HG03095 (cell line): ENCODE data around the gene PCDHA5.
"Not testable (repeated sequence)": the region's sequence is repeated elsewhere in the genome, so short reads cannot be mapped to it uniquely, and the experiment has no call there.

Source experiments
- ATAC-seq: cut with Tn5 transposase; IDR thresholded peaks from one replicate; pipeline ENCODE4 v1.9.1; 2021; ENCODE audit warnings: moderate library complexity; ENCODE audit not compliant: unreplicated experiment

Gene PCDHA5

DNA sequence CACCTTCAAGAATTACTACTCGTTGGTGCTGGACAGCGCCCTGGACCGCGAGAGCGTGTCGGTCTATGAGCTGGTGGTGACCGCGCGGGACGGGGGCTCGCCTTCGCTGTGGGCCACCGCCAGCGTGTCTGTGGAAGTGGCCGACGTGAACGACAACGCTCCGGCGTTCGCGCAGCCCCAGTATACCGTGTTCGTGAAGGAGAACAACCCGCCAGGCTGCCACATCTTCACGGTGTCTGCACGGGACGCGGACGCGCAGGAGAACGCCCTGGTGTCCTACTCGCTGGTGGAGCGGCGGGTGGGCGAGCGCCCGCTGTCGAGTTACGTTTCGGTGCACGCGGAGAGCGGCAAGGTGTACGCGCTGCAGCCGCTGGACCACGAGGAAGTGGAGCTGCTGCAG is 1.6 kb downstream of the PCDHA5 start:
- ATAC-seq: not testable (repeated sequence)

DNA sequence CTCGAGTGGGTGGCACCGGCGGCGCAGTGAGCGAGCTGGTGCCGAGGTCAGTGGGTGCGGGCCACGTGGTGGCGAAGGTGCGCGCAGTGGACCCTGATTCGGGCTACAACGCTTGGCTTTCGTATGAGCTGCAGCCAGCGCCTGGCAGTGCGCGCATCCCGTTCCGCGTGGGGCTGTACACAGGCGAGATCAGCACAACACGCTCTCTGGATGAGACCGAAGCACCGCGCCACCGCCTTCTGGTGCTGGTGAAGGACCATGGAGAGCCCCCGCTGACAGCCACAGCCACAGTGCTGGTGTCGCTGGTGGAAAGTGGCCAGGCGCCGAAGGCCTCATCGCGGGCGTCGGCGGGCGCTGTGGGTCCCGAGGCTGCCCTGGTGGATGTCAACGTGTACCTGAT is 2.1 kb downstream of the PCDHA5 start:
- ATAC-seq: no peak

DNA sequence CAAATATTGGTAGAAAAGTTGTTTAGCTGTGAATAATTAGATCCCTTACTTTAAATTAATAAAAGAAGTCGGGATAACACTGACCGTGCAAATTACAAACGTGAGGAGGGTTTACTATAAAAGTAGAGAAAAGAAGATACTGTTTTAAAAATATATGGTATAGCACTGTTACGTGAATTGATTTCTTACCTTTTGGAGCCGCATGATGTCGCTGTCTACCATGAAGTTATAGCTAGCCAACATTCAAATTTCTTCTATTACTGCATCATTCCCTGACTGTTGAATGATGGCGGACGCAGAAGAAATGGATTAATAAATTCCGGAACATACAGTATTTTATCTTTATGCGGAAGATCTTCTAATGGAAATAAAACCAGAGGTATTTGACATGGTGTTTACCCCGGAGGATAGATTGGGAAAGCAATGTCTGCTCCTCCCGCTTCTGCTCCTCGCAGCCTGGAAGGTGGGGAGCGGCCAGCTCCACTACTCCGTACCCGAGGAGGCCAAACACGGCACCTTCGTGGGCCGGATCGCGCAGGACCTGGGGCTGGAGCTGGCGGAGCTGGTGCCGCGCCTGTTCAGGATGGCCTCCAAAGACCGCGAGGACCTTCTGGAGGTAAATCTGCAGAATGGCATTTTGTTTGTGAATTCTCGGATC is 6.4 kb downstream of the PCDHA5 start, which contains the start of gene PCDHA6:
Gene PCDHA6, plus strand, starts transcription at position 257 of the 658 bp plus-strand sequence. Its CDS starts 132 bp downstream, at position 389.
- no peak for ATAC-seq

DNA sequence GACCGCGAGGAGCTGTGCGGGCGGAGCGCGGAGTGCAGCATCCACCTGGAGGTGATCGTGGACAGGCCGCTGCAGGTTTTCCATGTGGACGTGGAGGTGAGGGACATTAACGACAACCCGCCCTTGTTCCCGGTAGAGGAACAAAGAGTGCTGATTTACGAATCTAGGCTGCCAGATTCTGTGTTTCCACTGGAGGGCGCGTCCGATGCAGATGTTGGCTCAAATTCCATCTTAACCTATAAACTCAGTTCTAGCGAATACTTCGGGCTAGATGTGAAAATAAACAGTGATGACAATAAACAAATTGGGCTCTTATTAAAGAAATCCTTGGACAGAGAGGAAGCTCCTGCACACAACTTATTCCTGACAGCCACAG is 6.9 kb downstream of the PCDHA5 start:
- no peak for ATAC-seq

DNA sequence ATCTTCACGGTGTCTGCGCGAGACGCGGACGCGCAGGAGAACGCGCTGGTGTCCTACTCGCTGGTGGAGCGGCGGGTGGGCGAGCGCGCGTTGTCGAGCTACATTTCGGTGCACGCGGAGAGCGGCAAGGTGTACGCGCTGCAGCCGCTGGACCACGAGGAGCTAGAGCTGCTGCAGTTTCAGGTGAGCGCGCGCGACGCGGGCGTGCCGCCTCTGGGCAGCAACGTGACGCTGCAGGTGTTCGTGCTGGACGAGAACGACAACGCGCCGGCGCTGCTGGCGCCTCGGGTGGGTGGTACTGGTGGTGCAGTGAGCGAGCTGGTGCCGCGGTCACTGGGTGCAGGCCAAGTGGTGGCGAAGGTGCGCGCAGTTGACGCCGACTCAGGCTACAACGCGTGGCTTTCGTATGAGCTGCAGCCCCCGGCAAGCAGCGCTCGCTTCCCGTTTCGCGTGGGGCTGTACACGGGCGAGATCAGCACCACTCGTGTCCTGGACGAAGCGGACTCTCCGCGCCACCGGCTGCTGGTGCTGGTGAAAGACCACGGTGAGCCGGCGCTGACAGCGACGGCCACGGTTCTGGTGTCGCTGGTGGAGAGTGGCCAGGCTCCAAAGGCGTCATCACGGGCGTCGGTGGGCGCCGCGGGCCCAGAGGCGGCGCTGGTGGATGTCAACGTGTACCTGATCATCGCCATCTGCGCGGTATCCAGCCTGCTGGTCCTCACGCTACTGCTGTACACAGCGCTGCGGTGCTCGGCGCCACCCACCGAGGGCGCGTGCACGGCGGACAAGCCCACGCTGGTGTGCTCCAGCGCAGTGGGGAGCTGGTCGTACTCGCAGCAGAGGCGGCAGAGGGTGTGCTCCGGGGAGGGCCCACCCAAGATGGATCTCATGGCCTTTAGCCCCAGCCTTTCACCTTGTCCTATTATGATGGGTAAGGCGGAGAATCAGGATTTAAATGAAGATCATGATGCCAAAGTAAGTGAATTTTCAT is 8.4 kb downstream of the PCDHA5 start:
- not testable (repeated sequence) for ATAC-seq

DNA sequence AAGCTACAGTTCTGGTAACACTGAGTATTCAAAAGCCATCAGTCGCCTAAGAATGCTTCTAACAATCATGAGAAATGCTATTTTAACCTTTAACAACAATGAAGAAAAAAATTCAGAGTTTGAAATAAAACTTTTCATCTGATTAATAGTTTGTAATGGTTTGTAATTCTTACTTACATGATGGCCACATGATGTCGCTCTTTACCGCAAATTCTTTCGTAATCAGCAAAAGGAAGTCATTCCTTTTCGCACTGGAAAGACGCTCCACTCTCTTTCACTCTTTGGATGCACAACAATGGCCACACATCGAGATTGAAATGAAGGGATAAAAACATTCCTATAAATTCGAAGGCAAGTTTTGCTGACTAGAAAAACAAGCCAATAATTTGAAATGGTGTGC is 12.6 kb downstream of the PCDHA5 start, which contains the start of gene PCDHA7:
Gene PCDHA7, plus strand, starts transcription at position 277 of the 400 bp plus-strand sequence. Its CDS starts 115 bp downstream, at position 392.
- ATAC-seq: no peak

DNA sequence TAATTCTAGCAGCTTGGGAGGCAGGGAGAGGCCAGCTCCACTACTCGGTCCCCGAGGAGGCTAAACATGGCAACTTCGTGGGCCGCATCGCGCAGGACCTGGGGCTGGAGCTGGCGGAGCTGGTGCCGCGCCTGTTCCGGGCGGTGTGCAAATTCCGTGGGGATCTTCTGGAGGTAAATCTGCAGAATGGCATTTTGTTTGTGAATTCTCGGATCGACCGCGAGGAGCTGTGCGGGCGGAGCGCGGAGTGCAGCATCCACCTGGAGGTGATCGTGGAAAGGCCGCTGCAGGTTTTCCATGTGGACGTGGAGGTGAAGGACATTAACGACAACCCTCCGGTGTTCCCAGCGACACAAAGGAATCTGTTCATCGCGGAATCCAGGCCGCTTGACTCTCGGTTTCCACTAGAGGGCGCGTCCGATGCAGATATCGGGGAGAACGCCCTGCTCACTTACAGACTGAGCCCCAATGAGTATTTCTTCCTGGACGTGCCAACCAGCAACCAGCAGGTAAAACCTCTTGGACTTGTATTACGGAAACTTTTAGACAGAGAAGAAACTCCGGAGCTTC is 13.1 kb downstream of the PCDHA5 start:
- not testable (repeated sequence) for ATAC-seq

DNA sequence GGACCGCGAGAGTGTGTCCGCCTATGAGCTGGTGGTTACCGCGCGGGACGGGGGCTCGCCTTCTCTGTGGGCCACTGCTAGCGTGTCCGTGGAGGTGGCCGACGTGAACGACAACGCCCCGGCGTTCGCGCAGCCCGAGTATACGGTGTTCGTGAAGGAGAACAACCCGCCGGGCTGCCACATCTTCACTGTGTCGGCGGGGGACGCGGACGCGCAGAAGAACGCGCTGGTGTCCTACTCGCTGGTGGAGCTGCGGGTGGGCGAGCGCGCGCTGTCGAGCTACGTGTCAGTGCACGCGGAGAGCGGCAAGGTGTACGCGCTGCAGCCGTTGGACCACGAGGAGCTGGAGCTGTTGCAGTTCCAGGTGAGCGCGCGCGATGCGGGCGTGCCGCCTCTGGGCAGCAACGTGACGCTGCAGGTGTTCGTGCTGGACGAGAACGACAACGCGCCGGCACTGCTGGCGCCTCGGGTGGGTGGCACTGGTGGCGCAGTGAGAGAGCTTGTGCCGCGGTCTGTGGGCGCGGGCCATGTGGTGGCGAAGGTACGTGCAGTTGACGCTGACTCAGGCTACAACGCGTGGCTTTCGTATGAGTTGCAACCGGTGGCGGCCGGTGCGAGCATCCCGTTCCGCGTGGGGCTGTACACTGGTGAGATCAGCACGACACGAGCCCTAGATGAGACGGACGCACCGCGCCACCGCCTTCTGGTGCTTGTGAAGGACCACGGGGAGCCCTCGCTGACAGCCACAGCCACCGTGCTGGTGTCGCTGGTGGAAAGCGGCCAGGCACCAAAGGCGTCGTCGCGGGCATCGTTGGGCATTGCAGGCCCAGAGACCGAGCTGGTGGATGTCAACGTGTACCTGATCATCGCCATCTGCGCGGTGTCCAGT is 14.5 kb downstream of the PCDHA5 start:
- ATAC-seq: no peak

DNA sequence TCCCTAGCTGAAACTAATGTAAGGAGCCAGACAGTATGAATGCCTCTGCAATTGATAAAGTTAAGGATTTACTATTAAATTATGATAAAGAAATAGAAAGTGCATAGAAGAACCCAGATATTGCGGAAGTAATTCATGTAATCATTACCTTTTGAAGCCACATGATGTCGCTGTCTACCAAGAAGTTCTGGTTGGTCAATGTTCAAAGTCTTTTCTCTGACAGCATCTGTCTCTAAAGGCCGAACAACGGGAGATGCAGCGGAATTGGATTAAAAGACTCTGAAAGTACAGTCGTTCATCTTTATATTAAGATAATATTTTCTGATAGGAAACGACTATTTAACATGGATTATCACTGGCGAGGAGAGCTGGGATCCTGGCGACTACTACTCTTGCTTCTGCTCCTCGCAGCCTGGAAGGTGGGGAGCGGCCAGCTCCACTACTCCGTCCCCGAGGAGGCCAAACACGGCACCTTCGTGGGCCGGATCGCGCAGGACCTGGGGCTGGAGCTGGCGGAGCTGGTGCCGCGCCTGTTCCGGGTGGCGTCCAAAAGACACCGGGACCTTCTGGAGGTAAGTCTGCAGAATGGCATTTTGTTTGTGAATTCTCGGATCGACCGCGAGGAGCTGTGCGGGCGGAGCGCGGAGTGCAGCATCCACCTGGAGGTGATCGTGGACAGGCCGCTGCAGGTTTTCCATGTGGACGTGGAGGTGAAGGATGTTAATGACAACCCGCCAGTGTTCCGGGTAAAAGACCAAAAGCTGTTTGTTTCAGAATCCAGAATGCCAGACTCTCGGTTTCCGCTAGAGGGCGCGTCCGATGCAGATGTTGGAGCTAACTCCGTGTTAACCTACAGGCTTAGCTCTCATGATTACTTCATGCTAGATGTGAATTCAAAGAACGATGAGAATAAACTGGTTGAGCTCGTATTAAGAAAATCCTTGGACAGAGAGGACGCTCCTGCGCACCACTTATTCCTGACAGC is 19.9 kb downstream of the PCDHA5 start, which contains the start of gene PCDHA8:
Gene PCDHA8, plus strand, starts transcription at position 210 of the 985 bp plus-strand sequence. Its CDS starts 135 bp downstream, at position 345.
- no peak for ATAC-seq

DNA sequence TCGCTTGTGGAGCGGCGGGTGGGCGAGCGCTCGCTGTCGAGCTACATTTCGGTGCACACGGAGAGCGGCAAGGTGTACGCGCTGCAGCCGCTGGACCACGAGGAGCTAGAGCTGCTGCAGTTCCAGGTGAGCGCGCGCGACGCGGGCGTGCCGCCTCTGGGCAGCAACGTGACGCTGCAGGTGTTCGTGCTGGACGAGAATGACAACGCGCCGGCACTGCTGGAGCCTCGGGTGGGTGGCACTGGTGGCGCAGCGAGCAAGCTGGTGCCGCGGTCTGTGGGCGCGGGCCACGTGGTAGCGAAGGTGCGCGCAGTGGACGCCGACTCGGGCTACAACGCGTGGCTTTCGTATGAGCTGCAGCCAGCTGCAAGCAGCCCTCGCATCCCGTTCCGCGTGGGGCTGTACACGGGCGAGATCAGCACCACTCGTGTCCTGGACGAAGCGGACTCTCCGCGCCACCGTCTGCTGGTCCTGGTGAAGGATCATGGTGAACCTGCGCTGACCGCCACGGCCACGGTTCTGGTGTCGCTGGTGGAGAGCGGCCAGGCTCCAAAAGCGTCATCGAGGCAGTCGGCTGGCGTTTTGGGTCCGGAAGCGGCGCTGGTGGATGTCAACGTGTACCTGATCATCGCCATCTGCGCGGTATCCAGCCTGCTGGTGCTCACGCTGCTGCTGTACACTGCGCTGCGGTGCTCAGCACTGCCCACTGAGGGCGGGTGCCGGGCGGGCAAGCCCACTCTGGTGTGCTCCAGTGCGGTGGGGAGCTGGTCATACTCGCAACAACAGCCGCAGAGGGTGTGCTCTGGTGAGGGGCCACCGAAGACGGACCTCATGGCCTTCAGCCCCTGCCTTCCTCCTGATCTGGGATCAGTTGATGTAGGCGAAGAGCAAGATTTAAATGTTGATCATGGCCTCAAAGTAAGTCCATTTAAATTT is 21.7 kb downstream of the PCDHA5 start:
- no peak for ATAC-seq

DNA sequence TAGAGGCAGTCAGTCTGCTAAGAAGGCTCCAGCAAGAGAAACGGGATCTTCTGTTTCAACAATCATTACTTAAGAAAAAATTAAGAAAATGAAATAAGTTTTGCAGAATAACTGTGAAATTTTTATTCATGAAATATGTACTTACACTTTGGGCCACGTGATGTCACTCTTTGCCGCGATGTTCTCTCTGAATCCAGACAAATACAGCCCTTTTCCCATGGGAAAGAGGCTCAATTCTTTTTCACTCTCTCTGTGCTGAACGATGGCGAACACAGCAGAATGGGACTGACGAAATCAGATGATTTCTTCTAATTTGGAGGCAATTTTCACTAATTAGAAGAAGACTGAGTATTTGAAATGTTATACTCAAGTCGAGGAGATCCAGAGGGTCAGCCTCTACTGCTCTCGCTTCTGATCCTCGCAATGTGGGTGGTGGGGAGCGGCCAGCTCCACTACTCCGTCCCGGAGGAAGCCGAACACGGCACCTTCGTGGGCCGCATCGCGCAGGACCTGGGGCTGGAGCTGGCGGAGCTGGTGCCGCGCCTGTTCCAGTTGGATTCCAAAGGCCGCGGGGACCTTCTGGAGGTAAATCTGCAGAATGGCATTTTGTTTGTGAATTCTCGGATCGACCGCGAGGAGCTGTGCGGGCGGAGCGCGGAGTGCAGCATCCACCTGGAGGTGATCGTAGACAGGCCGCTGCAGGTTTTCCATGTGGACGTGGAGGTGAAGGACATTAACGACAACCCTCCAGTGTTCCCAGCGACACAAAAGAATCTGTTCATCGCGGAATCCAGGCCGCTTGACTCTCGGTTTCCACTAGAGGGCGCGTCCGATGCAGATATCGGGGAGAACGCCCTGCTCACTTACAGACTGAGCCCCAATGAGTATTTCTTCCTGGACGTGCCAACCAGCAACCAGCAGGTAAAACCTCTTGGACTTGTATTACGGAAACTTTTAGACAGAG is 27.0 kb downstream of the PCDHA5 start, which contains the start of gene PCDHA9:
Gene PCDHA9, plus strand, starts transcription at position 244 of the 964 bp plus-strand sequence. Its CDS starts 114 bp downstream, at position 358.
- ATAC-seq: not testable (repeated sequence)

DNA sequence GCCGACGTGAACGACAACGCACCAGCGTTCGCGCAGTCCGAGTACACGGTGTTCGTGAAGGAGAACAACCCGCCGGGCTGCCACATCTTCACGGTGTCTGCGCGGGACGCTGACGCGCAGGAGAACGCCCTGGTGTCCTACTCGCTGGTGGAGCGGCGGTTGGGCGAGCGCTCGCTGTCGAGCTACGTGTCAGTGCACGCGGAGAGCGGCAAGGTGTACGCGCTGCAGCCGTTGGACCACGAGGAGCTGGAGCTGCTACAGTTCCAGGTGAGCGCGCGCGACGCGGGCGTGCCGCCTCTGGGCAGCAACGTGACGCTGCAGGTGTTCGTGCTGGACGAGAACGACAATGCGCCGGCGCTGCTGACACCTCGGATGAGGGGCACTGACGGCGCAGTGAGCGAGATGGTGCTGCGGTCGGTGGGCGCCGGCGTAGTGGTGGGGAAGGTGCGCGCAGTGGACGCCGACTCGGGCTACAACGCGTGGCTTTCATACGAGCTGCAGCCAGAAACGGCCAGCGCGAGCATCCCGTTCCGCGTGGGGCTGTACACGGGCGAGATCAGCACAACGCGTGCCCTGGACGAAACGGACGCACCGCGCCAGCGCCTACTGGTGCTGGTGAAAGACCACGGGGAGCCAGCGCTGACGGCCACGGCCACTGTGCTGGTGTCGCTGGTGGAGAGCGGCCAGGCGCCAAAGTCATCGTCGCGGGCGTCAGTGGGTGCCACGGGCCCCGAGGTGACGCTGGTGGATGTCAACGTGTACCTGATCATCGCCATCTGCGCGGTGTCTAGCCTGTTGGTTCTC is 28.6 kb downstream of the PCDHA5 start:
- ATAC-seq: not testable (repeated sequence)

DNA sequence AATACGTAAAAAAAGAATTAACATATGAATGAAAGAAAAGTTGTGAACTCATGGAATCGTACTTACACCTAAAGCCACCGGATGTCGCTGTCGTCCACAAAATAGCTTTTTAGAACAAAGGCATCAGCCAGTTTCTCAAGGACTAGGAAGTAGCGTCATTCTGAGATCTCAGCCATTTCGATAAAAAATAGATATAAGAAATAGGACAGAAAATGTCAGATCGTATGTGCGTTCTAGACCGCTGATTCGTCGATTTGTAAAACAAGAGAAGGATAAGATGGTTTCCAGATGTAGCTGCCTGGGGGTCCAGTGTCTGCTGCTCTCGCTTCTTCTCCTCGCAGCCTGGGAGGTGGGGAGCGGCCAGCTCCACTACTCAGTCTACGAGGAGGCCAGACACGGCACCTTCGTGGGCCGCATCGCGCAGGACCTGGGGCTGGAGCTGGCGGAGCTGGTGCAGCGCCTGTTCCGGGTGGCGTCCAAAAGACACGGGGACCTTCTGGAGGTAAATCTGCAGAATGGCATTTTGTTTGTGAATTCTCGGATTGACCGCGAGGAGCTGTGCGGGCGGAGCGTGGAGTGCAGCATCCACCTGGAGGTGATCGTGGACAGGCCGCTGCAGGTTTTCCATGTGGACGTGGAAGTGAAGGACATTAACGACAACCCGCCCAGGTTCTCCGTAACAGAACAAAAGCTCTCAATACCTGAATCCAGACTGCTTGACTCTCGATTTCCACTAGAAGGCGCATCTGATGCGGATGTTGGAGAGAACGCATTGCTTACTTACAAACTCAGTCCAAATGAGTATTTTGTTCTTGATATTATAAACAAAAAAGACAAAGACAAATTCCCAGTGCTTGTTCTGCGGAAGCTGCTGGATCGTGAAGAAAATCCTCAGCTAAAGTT is 34.6 kb downstream of the PCDHA5 start, which contains the start of gene PCDHA10:
Gene PCDHA10, plus strand, starts transcription at position 126 of the 903 bp plus-strand sequence. Its CDS starts 152 bp downstream, at position 278.
- no peak for ATAC-seq

DNA sequence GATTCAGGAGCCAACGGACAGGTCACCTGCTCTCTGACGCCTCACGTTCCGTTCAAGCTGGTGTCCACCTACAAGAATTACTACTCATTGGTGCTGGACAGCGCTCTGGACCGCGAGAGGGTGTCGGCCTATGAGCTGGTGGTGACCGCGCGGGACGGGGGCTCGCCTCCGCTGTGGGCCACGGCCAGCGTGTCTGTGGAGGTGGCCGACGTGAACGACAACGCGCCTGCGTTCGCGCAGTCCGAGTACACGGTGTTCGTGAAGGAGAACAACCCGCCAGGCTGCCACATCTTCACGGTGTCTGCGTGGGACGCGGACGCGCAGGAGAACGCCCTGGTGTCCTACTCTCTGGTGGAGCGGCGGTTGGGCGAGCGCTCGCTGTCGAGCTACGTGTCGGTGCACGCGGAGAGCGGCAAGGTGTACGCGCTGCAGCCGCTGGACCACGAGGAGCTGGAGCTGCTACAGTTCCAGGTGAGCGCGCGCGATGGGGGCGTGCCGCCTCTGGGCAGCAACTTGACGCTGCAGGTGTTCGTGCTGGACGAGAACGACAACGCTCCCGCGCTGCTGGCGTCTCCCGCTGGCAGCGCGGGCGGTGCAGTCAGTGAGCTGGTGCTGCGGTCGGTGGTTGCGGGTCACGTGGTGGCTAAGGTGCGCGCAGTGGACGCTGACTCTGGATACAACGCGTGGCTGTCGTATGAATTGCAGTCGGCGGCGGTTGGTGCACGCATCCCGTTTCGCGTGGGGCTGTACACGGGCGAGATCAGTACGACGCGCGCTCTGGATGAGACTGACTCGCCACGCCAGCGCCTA is 36.0 kb downstream of the PCDHA5 start:
- no peak for ATAC-seq
